AG09319 (cell line): ENCODE measurements around the gene CD300LD.

Experiments used
- DNase-seq: peaks from one replicate; pipeline ENCODE4 v3.0.0-alpha.2; 2010; ENCODE audit warnings: low read depth; ENCODE audit errors: extremely low read depth
- CTCF ChIP-seq: IDR thresholded peaks from 2 replicates; pipeline ENCODE4 v1.5.1; 2011; ENCODE audit warnings: low read depth, mild to moderate bottlenecking, inconsistent platforms, low read length, moderate library complexity

Gene CD300LD

GRCh38 chr17:74599448-74599939 is 7.4 kb upstream of the CD300LD start:
- TF ChIP-seq CTCF: no peak
- DNase-seq: no peak

GRCh38 chr17:74599023-74599399 is 6.9 kb upstream of the CD300LD start:
- DNase-seq: no peak

GRCh38 chr17:74598346-74599022 is 6.4 kb upstream of the CD300LD start:
- no peak for DNase-seq
- no peak for TF ChIP-seq CTCF

More at GRCh38 chr17:74599023-74599399, 6.9 kb upstream of the CD300LD start:
- TF ChIP-seq CTCF: no peak

- no peak for TF ChIP-seq CTCF
- DNase-seq: no peak
These were observed 5.1 kb upstream of the CD300LD start for GRCh38 chr17:74597069-74597790.

GRCh38 chr17:74595037-74595750 is 3.1 kb upstream of the CD300LD start:
- TF ChIP-seq CTCF: no peak
- DNase-seq: no peak

- TF ChIP-seq CTCF: no peak
- DNase-seq: no peak
These were observed 580 bp downstream of the CD300LD start for GRCh38 chr17:74591503-74591902.

GRCh38 chr17:74585711-74586110 is 6.4 kb downstream of the CD300LD start:
- TF ChIP-seq CTCF: no peak
- DNase-seq: no peak
